NT2/D1 (cell line): ENCODE data around the gene APOL6.

Source experiments
- DNase-seq: peaks from one replicate; pipeline ENCODE4 v3.0.0-alpha.2; 2011; ENCODE audit warnings: low read depth, low spot score
- H3K27me3 ChIP-seq: 2 replicates; pipeline ENCODE4 v1.6.0; 2011; ENCODE audit warnings: mild to moderate bottlenecking; ENCODE audit not compliant: insufficient read length, insufficient read depth
- H3K36me3 ChIP-seq: 2 replicates; pipeline ENCODE4 v1.6.1; 2011; ENCODE audit warnings: mild to moderate bottlenecking, low read length, mixed read lengths; ENCODE audit not compliant: insufficient read depth, insufficient read length
- H3K4me1 ChIP-seq: 2 replicates; pipeline ENCODE4 v1.5.1; 2011; ENCODE audit not compliant: insufficient read depth, insufficient read length
- H3K4me3 ChIP-seq: 2 replicates; pipeline ENCODE4 v1.5.1; 2011; ENCODE audit warnings: low read depth; ENCODE audit not compliant: insufficient read length
- H3K9ac ChIP-seq: 2 replicates; pipeline ENCODE4 v1.6.0; 2011; ENCODE audit warnings: low read depth; ENCODE audit not compliant: insufficient read length
- H3K9me3 ChIP-seq: 2 replicates; pipeline ENCODE4 v1.5.1; 2011; ENCODE audit warnings: mild to moderate bottlenecking, low read length; ENCODE audit not compliant: insufficient read depth
- SUZ12 ChIP-seq: IDR thresholded peaks from 2 replicates; pipeline ENCODE4 v1.6.1; 2011; ENCODE audit not compliant: insufficient read length, insufficient read depth; ENCODE audit errors: extremely low read depth
- YY1 ChIP-seq: IDR thresholded peaks from 2 replicates; pipeline ENCODE4 v1.6.1; 2011; ENCODE audit not compliant: insufficient read length, insufficient read depth
- ZNF274 ChIP-seq: IDR thresholded peaks from 2 replicates; pipeline ENCODE4 v1.6.1; 2011; ENCODE audit warnings: mild to moderate bottlenecking, low read depth, low read length

The APOL6 gene

DNA sequence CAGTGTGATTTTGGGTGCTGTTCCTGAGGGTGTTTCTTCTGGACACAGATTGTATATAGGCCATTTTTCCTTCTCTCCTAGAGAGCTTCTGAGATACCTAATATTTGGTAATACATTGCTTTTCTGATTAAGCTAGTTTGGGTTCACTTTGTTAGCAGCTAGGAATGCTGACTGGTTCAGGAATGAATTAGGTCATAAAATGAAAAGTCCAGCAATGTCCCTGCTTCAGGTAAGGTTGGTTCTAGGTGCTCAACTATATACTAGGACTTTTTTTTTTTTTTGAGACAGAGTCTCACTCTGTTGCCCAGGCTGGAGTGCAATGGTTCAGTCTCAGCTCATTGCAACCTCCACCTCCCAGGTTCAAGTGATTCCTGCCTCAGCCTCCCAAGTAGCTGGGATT is 36.5 kb downstream of the APOL6 start:
- Histone ChIP-seq H3K36me3 (no peaks in the 10 kb centered on the region), H3K4me3 (no peak overlapping the region), H3K4me1 (no peaks in the 10 kb centered on the region), H3K27me3 (no peaks in the 10 kb centered on the region), H3K9me3 (peaks cover 18% of the 10 kb centered on the region), H3K9ac (no peak overlapping the region)
- TF ChIP-seq YY1 (no peak), ZNF274 (no peak), SUZ12 (no peak)
- no peak for DNase-seq

DNA sequence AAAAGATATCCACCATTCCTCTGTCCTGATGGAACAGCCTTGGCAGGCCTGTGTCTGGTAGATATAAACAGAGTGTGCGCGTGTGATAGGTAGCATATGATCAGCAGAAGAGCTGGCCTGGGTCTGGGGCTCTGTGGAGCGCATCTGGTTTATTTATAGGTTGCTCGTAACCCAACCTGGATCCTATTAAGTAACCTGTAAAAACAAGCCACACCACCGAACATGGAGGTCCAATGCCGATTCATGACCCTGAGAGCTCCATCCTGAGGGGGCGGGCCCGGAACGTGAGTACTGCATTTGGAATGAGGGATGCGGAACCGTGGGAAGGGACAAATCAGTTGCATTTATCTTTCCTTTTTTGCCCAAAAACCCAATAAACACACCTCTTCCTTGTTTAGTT is 37.5 kb downstream of the APOL6 start:
- DNase-seq = no peak
- Histone ChIP-seq H3K9ac (no peak overlapping the region), H3K36me3 (no peaks in the 10 kb centered on the region), H3K4me3 (no peak overlapping the region), H3K27me3 (no peaks in the 10 kb centered on the region), H3K9me3 (peaks cover 18% of the 10 kb centered on the region), H3K4me1 (no peaks in the 10 kb centered on the region)
- TF ChIP-seq YY1 (no peak), ZNF274 (no peak), SUZ12 (no peak)

DNA sequence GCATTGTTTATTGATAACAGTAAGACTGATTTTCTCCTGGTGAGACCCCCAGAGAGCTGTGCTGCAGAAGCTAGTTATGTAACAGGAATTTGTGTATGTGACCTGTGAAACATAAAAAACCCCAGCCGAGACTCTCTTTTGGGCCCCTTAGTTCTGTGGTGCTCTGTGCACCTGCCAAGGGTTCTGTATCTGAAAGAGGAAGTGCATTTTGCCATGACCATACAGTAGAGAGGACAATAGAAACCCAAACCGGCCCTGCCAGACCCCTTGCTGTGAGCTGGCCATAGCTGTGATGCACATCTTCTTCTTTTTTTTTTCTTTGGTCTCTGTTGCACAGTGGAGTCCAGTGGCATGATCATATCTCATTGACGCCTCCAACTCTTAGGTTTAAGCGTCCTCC is 38.1 kb downstream of the APOL6 start:
- no peak overlapping the region for H3K4me3 ChIP-seq
- H3K36me3 ChIP-seq = no peaks in the 10 kb centered on the region
- H3K27me3 ChIP-seq = no peaks in the 10 kb centered on the region
- no peak overlapping the region for H3K9ac ChIP-seq
- no peak for TF ChIP-seq YY1
- TF ChIP-seq ZNF274 = no peak
- TF ChIP-seq SUZ12 = no peak
- peaks cover 14% of the 10 kb centered on the region for H3K9me3 ChIP-seq
- DNase-seq = no peak
- H3K4me1 ChIP-seq = no peaks in the 10 kb centered on the region

DNA sequence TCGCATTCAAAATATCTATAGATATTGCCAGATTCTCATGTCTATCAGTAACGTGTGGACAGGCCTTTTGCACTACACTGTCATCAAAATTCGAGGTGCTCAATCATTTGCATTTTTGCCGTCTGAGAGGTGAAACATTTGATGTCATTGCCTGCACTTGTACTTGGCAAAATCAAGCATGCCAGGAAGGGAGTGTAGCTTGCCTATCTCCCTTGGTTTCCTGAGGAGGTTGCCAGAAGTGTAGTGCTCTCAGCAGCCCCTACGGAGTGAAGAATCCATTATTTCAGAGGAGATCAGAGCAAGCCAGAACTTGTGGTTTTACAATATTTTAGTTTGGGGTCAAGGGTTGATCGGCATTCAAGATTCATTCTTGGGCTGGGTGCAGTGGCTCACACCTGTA is 39.2 kb downstream of the APOL6 start:
- no peaks in the 10 kb centered on the region for H3K4me1 ChIP-seq
- no peak overlapping the region for H3K9ac ChIP-seq
- no peak overlapping the region for H3K4me3 ChIP-seq
- DNase-seq = no peak
- no peaks in the 10 kb centered on the region for H3K27me3 ChIP-seq
- no peaks in the 10 kb centered on the region for H3K36me3 ChIP-seq
- 0 out of 2 replicates have a peak, but pooled peaks cover 2% of the 10 kb centered on the region for H3K9me3 ChIP-seq
- no peak for TF ChIP-seq SUZ12
- TF ChIP-seq YY1 = no peak
- no peak for TF ChIP-seq ZNF274

DNA sequence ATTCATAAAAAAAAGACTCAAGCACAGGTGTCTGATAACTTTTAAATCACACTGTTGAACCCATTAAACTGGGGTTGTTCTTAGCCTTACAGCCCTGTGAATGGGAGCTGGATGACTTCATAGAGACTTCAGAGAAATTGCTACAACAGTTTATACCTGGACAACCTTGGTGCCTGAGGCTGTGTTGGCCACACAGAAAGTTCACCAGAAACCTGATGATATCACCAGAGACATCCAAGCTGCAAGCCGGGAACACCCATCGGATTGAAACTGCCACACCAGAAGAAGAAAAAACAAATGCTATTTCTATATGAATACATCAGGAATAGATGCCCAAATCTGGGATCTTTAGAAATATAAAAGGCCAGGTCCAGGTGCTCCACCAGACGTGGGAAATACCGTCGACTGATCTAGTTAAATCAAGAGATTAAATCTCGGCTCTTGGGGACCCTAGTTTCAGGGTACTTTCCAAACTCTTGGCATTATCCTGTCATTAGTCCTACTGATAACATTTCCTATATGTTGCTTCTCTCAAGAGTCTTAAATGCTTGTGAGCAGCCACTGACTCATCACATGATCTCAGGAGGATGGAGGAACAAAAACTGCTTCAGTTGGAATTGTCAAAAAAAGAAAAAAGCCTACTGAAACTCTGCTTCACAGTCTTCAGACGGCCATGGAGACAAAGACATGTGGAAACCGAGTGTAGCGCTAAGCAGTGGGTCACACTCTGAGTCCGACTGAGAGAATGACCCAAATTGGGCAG is 40.8 kb downstream of the APOL6 start:
- Histone ChIP-seq H3K27me3 (peaks cover 5% of the 10 kb centered on the region), H3K4me1 (no peaks in the 10 kb centered on the region), H3K9me3 (no peaks in the 10 kb centered on the region), H3K36me3 (no peaks in the 10 kb centered on the region), H3K4me3 (no peak overlapping the region), H3K9ac (no peak overlapping the region)
- DNase-seq = no peak
- TF ChIP-seq ZNF274 (no peak), YY1 (no peak), SUZ12 (no peak)

DNA sequence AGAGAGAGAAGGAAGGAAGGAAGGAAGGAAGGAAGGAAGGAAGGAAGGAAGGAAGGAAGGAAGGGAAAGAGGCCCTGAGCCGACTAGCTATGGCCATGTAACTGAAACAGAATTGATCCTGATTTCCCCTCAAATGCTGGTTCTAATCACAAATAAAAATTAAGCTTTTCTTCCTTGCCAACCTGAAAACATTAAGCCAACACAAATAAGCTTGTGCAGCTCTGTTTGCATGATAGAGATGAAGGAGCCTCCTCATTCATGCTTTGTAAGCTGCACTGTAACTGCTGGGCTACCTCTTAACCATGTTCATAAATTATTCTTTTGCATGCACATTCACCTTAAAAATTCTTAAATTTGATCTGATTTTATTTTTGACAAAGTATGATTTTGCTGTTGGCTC is 41.8 kb downstream of the APOL6 start:
- H3K9ac ChIP-seq = no peak overlapping the region
- H3K4me3 ChIP-seq = no peak overlapping the region
- DNase-seq = no peak
- H3K4me1 ChIP-seq = no peaks in the 10 kb centered on the region
- peaks cover 5% of the 10 kb centered on the region for H3K27me3 ChIP-seq
- H3K36me3 ChIP-seq = no peaks in the 10 kb centered on the region
- H3K9me3 ChIP-seq = no peaks in the 10 kb centered on the region
- TF ChIP-seq SUZ12 = no peak
- no peak for TF ChIP-seq ZNF274
- no peak for TF ChIP-seq YY1

DNA sequence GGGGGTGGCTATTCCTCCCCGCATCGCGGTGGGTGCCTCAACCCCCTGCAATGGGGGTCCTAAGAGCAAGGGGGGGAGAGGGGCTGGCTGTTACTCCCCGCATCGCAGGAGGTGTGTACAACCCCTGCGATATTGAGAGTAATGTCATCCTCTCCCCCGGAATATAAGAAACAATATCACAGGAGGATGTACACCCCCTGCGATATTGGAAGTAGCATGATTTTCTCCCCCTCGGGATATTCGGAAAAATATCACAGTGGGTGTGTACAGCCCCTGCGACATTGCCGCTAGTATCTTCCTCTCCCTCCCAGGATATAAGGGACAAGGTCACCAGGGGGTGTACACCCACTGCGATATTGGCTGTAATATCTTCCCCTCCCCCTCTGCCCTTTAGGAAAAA is 47.0 kb downstream of the APOL6 start:
- no peak for DNase-seq
- Histone ChIP-seq H3K9me3 (no peaks in the 10 kb centered on the region), H3K36me3 (no peaks in the 10 kb centered on the region), H3K27me3 (peaks cover 9% of the 10 kb centered on the region), H3K4me3 (no peak overlapping the region), H3K4me1 (no peaks in the 10 kb centered on the region), H3K9ac (no peak overlapping the region)
- no peak for TF ChIP-seq YY1
